OCI-LY3 (cell line): ENCODE measurements around the gene LTC4S.
A peak's percentile ranks its signal among the peaks of the same experiment; 100 is the strongest.

ENCODE experiments used
- H2AFZ ChIP-seq: fragments of 200-600, 300-600 bp; shearing (Covaris generic); 2 replicates; pipeline ENCODE4 v1.6.0; 2014; ENCODE audit warnings: antibody characterized with exemption, low read depth, low read length
- H3K27ac ChIP-seq: fragments of 200-600, 300-600 bp; sonication (generic); 2 replicates; pipeline ENCODE4 v1.5.1; 2014; ENCODE audit warnings: mild to moderate bottlenecking, low read length, moderate library complexity, mixed read lengths
- H3K27me3 ChIP-seq: fragments of 200-600, 300-600 bp; sonication (generic); 2 replicates; pipeline ENCODE4 v1.6.1; 2014; ENCODE audit warnings: low read depth, low read length, mixed read lengths
- H3K36me3 ChIP-seq: fragments of 200-600, 300-600 bp; sonication (generic); replicated peaks from 2 replicates; pipeline ENCODE3; 2014; ENCODE audit warnings: low read depth, low read length, mixed read lengths
- H3K4me1 ChIP-seq: fragments of 300-600, 200-600 bp; sonication (generic); 2 replicates; pipeline ENCODE4 v1.6.1; 2014; ENCODE audit warnings: low read length, mixed read lengths
- H3K4me2 ChIP-seq: fragments of 200-600, 300-600 bp; sonication (generic); 2 replicates; pipeline ENCODE4 v1.6.1; 2014; ENCODE audit warnings: low read length, mixed read lengths
- H3K4me3 ChIP-seq: fragments of 300-600, 200-600 bp; sonication (generic); 2 replicates; pipeline ENCODE4 v1.5.1; 2014; ENCODE audit warnings: antibody characterized with exemption, mild to moderate bottlenecking, low read length, moderate library complexity
- H3K79me2 ChIP-seq: fragments of 300-600, 200-600 bp; shearing (Covaris generic); 2 replicates; pipeline ENCODE4 v1.6.1; 2014; ENCODE audit warnings: mild to moderate bottlenecking, low read length, mixed read lengths
- H3K9ac ChIP-seq: fragments of 300-600, 200-600 bp; shearing (Covaris generic); 2 replicates; pipeline ENCODE4 v1.6.0; 2014; ENCODE audit warnings: mild to moderate bottlenecking, low read length, moderate library complexity
- H3K9me3 ChIP-seq: fragments of 200-600, 300-600 bp; shearing (Covaris generic); 2 replicates; pipeline ENCODE4 v1.6.1; 2014; ENCODE audit warnings: low read length, mixed read lengths; ENCODE audit not compliant: insufficient read depth
- H4K20me1 ChIP-seq: fragments of 200-600, 300-600 bp; sonication (generic); 2 replicates; pipeline ENCODE4 v1.6.1; 2016; ENCODE audit warnings: low read length, mixed read lengths; ENCODE audit not compliant: insufficient read depth
- CTCF ChIP-seq: fragments of 200-600, 300-600 bp; sonication (generic); IDR thresholded peaks from 2 replicates; pipeline ENCODE4 v1.5.1; 2014; ENCODE audit warnings: antibody characterized with exemption, low read length, low read depth
- EZH2phosphoT487 ChIP-seq: fragments of 200-600 bp; shearing (Covaris generic); IDR thresholded peaks from 2 replicates; pipeline ENCODE4 v1.6.1; 2018; ENCODE audit warnings: antibody characterized with exemption, mixed run types, low read depth

Gene LTC4S

GRCh38 chr5:179820483-179821297, 26.9 kb downstream of the LTC4S start, which contains the start of gene SQSTM1:
Gene SQSTM1 (plus strand): TSS chr5:179820905. CDS start chr5:179820937, 32 bp downstream.
- no peaks in the 10 kb centered on the region for H3K9me3 ChIP-seq
- H3K27me3 ChIP-seq = no peaks in the 10 kb centered on the region
- H2AFZ ChIP-seq = no peak within 1 kb of the TSS
- no peak for TF ChIP-seq CTCF
- TF ChIP-seq EZH2phosphoT487 = no peak
- H3K9ac ChIP-seq = peak within 1 kb of the TSS; percentile 93
- H3K4me3 ChIP-seq = peak within 1 kb of the TSS; percentile 91
- peaks cover 44% of the 10 kb centered on the region for H4K20me1 ChIP-seq
- peaks cover 38% of the 10 kb centered on the region for H3K36me3 ChIP-seq
- peak within 1 kb of the TSS; percentile 95 for H3K4me2 ChIP-seq
- peak within 1 kb of the TSS; percentile 87 for H3K27ac ChIP-seq
- H3K4me1 ChIP-seq = peaks cover 34% of the 10 kb centered on the region
- peaks cover 64% of the 10 kb centered on the region for H3K79me2 ChIP-seq

GRCh38 chr5:179821298-179822058, 27.7 kb downstream of the LTC4S start:
- TF ChIP-seq CTCF = no peak
- TF ChIP-seq EZH2phosphoT487 = no peak
- H3K9me3 ChIP-seq = no peaks in the 10 kb centered on the region
- peak overlapping the region; percentile 91 for H3K4me3 ChIP-seq
- H3K4me2 ChIP-seq = peak overlapping the region; percentile 63
- H3K27ac ChIP-seq = peak overlapping the region; percentile 87
- H3K27me3 ChIP-seq = no peaks in the 10 kb centered on the region
- H3K36me3 ChIP-seq = peaks cover 41% of the 10 kb centered on the region
- H2AFZ ChIP-seq = no peak overlapping the region
- H3K79me2 ChIP-seq = peaks cover 67% of the 10 kb centered on the region
- peaks cover 46% of the 10 kb centered on the region for H4K20me1 ChIP-seq
- H3K4me1 ChIP-seq = peaks cover 34% of the 10 kb centered on the region
- peak overlapping the region; percentile 93 for H3K9ac ChIP-seq

GRCh38 chr5:179822059-179822432, 28.3 kb downstream of the LTC4S start:
- peak overlapping the region; percentile 91 for H3K4me3 ChIP-seq
- peaks cover 72% of the 10 kb centered on the region for H3K79me2 ChIP-seq
- peak overlapping the region; percentile 93 for H3K9ac ChIP-seq
- H3K27ac ChIP-seq = peak overlapping the region; percentile 87; the same call in 1 of the 2 replicates
- no peak overlapping the region for H2AFZ ChIP-seq
- no peaks in the 10 kb centered on the region for H3K27me3 ChIP-seq
- no peaks in the 10 kb centered on the region for H3K9me3 ChIP-seq
- H3K36me3 ChIP-seq = peaks cover 46% of the 10 kb centered on the region
- no peak for TF ChIP-seq EZH2phosphoT487
- peaks cover 46% of the 10 kb centered on the region for H4K20me1 ChIP-seq
- peaks cover 34% of the 10 kb centered on the region for H3K4me1 ChIP-seq
- H3K4me2 ChIP-seq = peak overlapping the region; percentile 63

- H3K27me3 ChIP-seq = no peaks in the 10 kb centered on the region
- H3K4me3 ChIP-seq = peak overlapping the region; percentile 91
- H3K9me3 ChIP-seq = no peaks in the 10 kb centered on the region
- H3K9ac ChIP-seq = peak overlapping the region; percentile 93; the same call in 1 of the 2 replicates
- H3K79me2 ChIP-seq = peaks cover 72% of the 10 kb centered on the region
- H3K4me1 ChIP-seq = peaks cover 34% of the 10 kb centered on the region
- H3K27ac ChIP-seq = 0 out of 2 replicates have a peak overlapping the region, but pooled peaks have one; percentile 87
- peak overlapping the region; percentile 63 for H3K4me2 ChIP-seq
- H4K20me1 ChIP-seq = peaks cover 48% of the 10 kb centered on the region
- H3K36me3 ChIP-seq = peaks cover 48% of the 10 kb centered on the region
- no peak overlapping the region for H2AFZ ChIP-seq
- no peak for TF ChIP-seq CTCF
- TF ChIP-seq EZH2phosphoT487 = no peak
These were observed 28.7 kb downstream of the LTC4S start for GRCh38 chr5:179822444-179822990.
